H1 (cell line): ENCODE results near the gene SCAMP2. TPM values are rescaled to one million over a fixed set of nuclear protein-coding genes. Genes with fewer than 3 reads are reported as not detected.

Experiments used
- CBX8 ChIP-seq: fragments of 300-800, 300-1000 bp; sonication (generic); IDR thresholded peaks from 2 replicates; pipeline ENCODE4 v1.7.1; 2016; ENCODE audit warnings: low read depth, low read length, borderline replicate concordance
- FOSL1 ChIP-seq: IDR thresholded peaks from 2 replicates; pipeline ENCODE4 v1.6.1; 2011; ENCODE audit warnings: mild to moderate bottlenecking, low read depth, low read length, moderate library complexity; ENCODE audit not compliant: insufficient read depth
- GABPA ChIP-seq: IDR thresholded peaks from 2 replicates; pipeline ENCODE4 v1.6.1; 2011; ENCODE audit warnings: mild to moderate bottlenecking, low read length, moderate library complexity, borderline replicate concordance; ENCODE audit not compliant: insufficient read depth
- KDM5A ChIP-seq: fragments of 200-600 bp; IDR thresholded peaks from 2 replicates; pipeline ENCODE4 v1.7.1; 2012; ENCODE audit warnings: mild to moderate bottlenecking, low read length, inconsistent platforms, mixed read lengths
- NANOG ChIP-seq: IDR thresholded peaks from 2 replicates; pipeline ENCODE4 v1.6.1; 2011; ENCODE audit warnings: low read length, low read depth, mild to moderate bottlenecking, inconsistent platforms; ENCODE audit not compliant: insufficient read depth, poor library complexity, severe bottlenecking
- POU5F1 ChIP-seq: IDR thresholded peaks from 2 replicates; pipeline ENCODE4 v1.6.1; 2011; ENCODE audit warnings: low read depth, mild to moderate bottlenecking, low read length, moderate library complexity
- SRF ChIP-seq: IDR thresholded peaks from 2 replicates; pipeline ENCODE4 v1.6.1; 2011; ENCODE audit warnings: mild to moderate bottlenecking, low read depth, low read length, moderate library complexity
- ZNF274 ChIP-seq: IDR thresholded peaks from 2 replicates; pipeline ENCODE4 v1.7.0; 2012; ENCODE audit warnings: low read length, borderline replicate concordance; ENCODE audit errors: extremely low read depth
- polyA plus RNA-seq, 7 experiments: library from polyadenylated mRNA; depleted of rRNA in 3 of 7; stranded (reverse) in 5 of 7; unstranded in 2 of 7; fragments of >200 nt in 5 of 7; fragments of 200-250 nt in 2 of 7; gene quantifications; 1 replicate in 5 of 7; 2 replicates in 1 of 7; 4 replicates in 1 of 7; pipeline versions ENCODE4 v1.2.1 to v1.2.3, GENCODE V29; 2011 to 2013; ENCODE audit warnings: missing spikeins in 2 of 7, mixed read lengths in 2 of 7
- total RNA-seq: library from RNA; stranded (reverse); fragmentation: NEBNext Ultra II Directional; extraction: Animal tissue kit (Norgen Biotek cat#: 25700); gene quantifications from 2 replicates; pipeline ENCODE4 v1.2.1, GENCODE V29; 2021

The SCAMP2 gene
- total and polyA plus RNA-seq, 2 of the 8 experiments (the other 6 are each of a cell fraction or from before 2014, with no cell fraction given), result 41.7 to 131 TPM

GRCh38 chr15:74809956-74810355 lies 63.2 kb downstream of the SCAMP2 start (continued):
- TF ChIP-seq KDM5A (no peak), FOSL1 (no peak), ZNF274 (no peak), GABPA (no peak), POU5F1 (no peak), SRF (no peak), CBX8 (no peak), NANOG (no peak)
